H1 (cell line): Measurements from ENCODE around the gene ITGA11. TPM values are rescaled to one million over a fixed set of nuclear protein-coding genes. Genes with fewer than 3 reads are reported as not detected.
A peak's percentile ranks its signal among the peaks of the same experiment; 100 is the strongest.

Experiments used
- CTCF ChIA-PET: fragments of 300-600 bp; sonication (Branson Sonifier 250); formaldehyde crosslinking; loops from one replicate; lab custom pipeline; 2021; ENCODE audit not compliant: partially characterized antibody; lab: Charles Lee
- POLR2A ChIA-PET: fragments of 300-600 bp; sonication (Branson Sonifier 250); formaldehyde crosslinking; loops from one replicate; lab custom pipeline; 2021; ENCODE audit warnings: inconsistent platforms; ENCODE audit not compliant: partially characterized antibody; lab: Charles Lee
- DNase-seq, 2 experiments: peaks; one replicate each; pipeline versions ENCODE4 v3.0.0 to v3.0.0-alpha.2; 2010 to 2022; ENCODE audit warnings: low spot score in 2 of 2, low read depth in 1 of 2, mixed read lengths in 1 of 2
- FAIRE-seq: peaks from 2 replicates; lab custom pipeline; 2011; peaks lifted over from hg19 to GRCh38; lab: Jason Lieb, UNC
- H2AFZ ChIP-seq: 2 replicates; pipeline ENCODE4 v1.8.1; 2012; ENCODE audit warnings: low read length, inconsistent platforms
- H2AK5ac ChIP-seq: 2 replicates; pipeline ENCODE4 v1.6.1; 2013; ENCODE audit warnings: low read depth, low read length
- H2BK120ac ChIP-seq: replicated peaks from 2 replicates; pipeline ENCODE3; 2013; ENCODE audit warnings: low read depth, low read length, inconsistent platforms
- H2BK12ac ChIP-seq: 2 replicates; pipeline ENCODE4 v1.6.1; 2013; ENCODE audit warnings: low read depth, low read length
- H2BK15ac ChIP-seq: 2 replicates; pipeline ENCODE4 v1.6.1; 2013; ENCODE audit warnings: low read length
- H2BK20ac ChIP-seq: 2 replicates; pipeline ENCODE4 v1.6.1; 2013; ENCODE audit warnings: low read length
- H2BK5ac ChIP-seq: 2 replicates; pipeline ENCODE4 v1.6.1; 2013; ENCODE audit warnings: low read depth, low read length
- H3K14ac ChIP-seq: 2 replicates; pipeline ENCODE4 v1.6.1; 2013; ENCODE audit warnings: inconsistent platforms; ENCODE audit not compliant: insufficient read length
- H3K18ac ChIP-seq: 2 replicates; pipeline ENCODE4 v1.6.1; 2013; ENCODE audit warnings: low read length; ENCODE audit errors: extremely low read depth
- H3K23ac ChIP-seq: 2 replicates; pipeline ENCODE4 v1.6.1; 2013; ENCODE audit warnings: inconsistent platforms; ENCODE audit not compliant: insufficient read length
- H3K23me2 ChIP-seq: 2 replicates; pipeline ENCODE4 v1.6.1; 2013; ENCODE audit warnings: low read depth, low read length
- H3K27ac ChIP-seq: 2 replicates; pipeline ENCODE4 v1.6.1; 2011; ENCODE audit warnings: low read depth, low read length, inconsistent platforms
- H3K27me3 ChIP-seq, 4 experiments: replicated peaks in 1 of 4; 1 replicate in 1 of 4; 2 replicates in 3 of 4; pipeline versions ENCODE4 v1.6.1 to v1.8.1; 2011 to 2013; ENCODE audit warnings: low read length in 3 of 4, mild to moderate bottlenecking in 3 of 4, inconsistent platforms in 2 of 4, mixed read lengths in 2 of 4, moderate library complexity in 1 of 4; ENCODE audit not compliant: control insufficient read depth in 3 of 4, insufficient read depth in 3 of 4; ENCODE audit errors: extremely low read depth in 1 of 4
- H3K36me3 ChIP-seq, 4 experiments: 2 replicates each; pipeline versions ENCODE4 v1.6.1 to v1.8.1; 2011 to 2013; ENCODE audit warnings: mild to moderate bottlenecking in 4 of 4, low read length in 3 of 4, moderate library complexity in 2 of 4, control low read depth in 1 of 4, inconsistent platforms in 1 of 4; ENCODE audit not compliant: insufficient read depth in 4 of 4, control insufficient read depth in 2 of 4
- H3K4ac ChIP-seq: replicated peaks from 2 replicates; pipeline ENCODE3; 2013; ENCODE audit warnings: low read length, low read depth, mixed read lengths, inconsistent platforms; ENCODE audit not compliant: insufficient read length
- H3K4me1 ChIP-seq, 4 experiments: replicated peaks in 1 of 4; 1 replicate in 1 of 4; 2 replicates in 3 of 4; pipeline versions ENCODE4 v1.6.1 to v1.8.1; 2011 to 2013; ENCODE audit warnings: low read length in 3 of 4, inconsistent platforms in 2 of 4, mixed read lengths in 1 of 4; ENCODE audit not compliant: insufficient read depth in 4 of 4, control insufficient read depth in 3 of 4
- H3K4me2 ChIP-seq, 2 experiments: 2 replicates each; pipeline versions ENCODE4 v1.6.1 to v1.8.1; 2011 to 2013; ENCODE audit warnings: low read depth in 2 of 2, low read length in 2 of 2, control low read depth in 1 of 2, inconsistent platforms in 1 of 2, mild to moderate bottlenecking in 1 of 2; ENCODE audit not compliant: insufficient read depth in 1 of 2
- H3K4me3 ChIP-seq, 4 experiments: fragments of 200-600, 300-600 bp in 1 of 4; sonication (generic), shearing (Covaris generic), sonication (Bioruptor Twin) in 1 of 4; 2 replicates each; pipeline versions ENCODE4 v1.5.1 to v1.8.1; 2011 to 2016; ENCODE audit warnings: low read length in 4 of 4, low read depth in 3 of 4, control low read depth in 2 of 4, inconsistent platforms in 2 of 4, mild to moderate bottlenecking in 2 of 4, mixed read lengths in 1 of 4, moderate library complexity in 1 of 4; ENCODE audit not compliant: insufficient read depth in 2 of 4; ENCODE audit errors: extremely low read depth in 1 of 4
- H3K56ac ChIP-seq: replicated peaks from 2 replicates; pipeline ENCODE3; 2013; ENCODE audit warnings: low read depth, mild to moderate bottlenecking, mixed read lengths, low read length, inconsistent platforms; ENCODE audit not compliant: insufficient read length
- H3K79me1 ChIP-seq: 2 replicates; pipeline ENCODE4 v1.6.1; 2013; ENCODE audit warnings: low read depth, low read length, control low read depth
- H3K79me2 ChIP-seq, 2 experiments: 2 replicates each; pipeline versions ENCODE4 v1.6.1 to v1.8.1; 2012 to 2013; ENCODE audit warnings: low read length in 2 of 2, mild to moderate bottlenecking in 2 of 2, inconsistent platforms in 1 of 2; ENCODE audit not compliant: insufficient read depth in 2 of 2, control insufficient read depth in 1 of 2
- H3K9ac ChIP-seq, 4 experiments: replicated peaks in 1 of 4; 1 replicate in 1 of 4; 2 replicates in 3 of 4; pipeline versions ENCODE4 v1.6.1 to v1.8.1; 2011 to 2013; ENCODE audit warnings: low read depth in 3 of 4, low read length in 3 of 4, control low read depth in 2 of 4, mild to moderate bottlenecking in 2 of 4, moderate library complexity in 2 of 4, inconsistent platforms in 1 of 4; ENCODE audit errors: extremely low read depth in 1 of 4
- H3K9me3 ChIP-seq, 2 experiments: 2 replicates each; pipeline versions ENCODE4 v1.6.1 to v1.8.1; 2012 to 2013; ENCODE audit warnings: mild to moderate bottlenecking in 2 of 2, moderate library complexity in 2 of 2, control low read depth in 1 of 2, inconsistent platforms in 1 of 2, low read depth in 1 of 2, low read length in 1 of 2, mixed read lengths in 1 of 2; ENCODE audit not compliant: insufficient read depth in 2 of 2
- H4K20me1 ChIP-seq, 2 experiments: replicated peaks in 1 of 2; 2 replicates each; pipeline versions ENCODE3 to v1.8.1; 2011 to 2013; ENCODE audit warnings: inconsistent platforms in 2 of 2, low read length in 2 of 2, mild to moderate bottlenecking in 1 of 2; ENCODE audit not compliant: insufficient read depth in 2 of 2, control insufficient read depth in 1 of 2
- H4K5ac ChIP-seq: 2 replicates; pipeline ENCODE4 v1.6.1; 2013; ENCODE audit warnings: low read length, low read depth, mixed read lengths, inconsistent platforms; ENCODE audit not compliant: insufficient read length
- H4K8ac ChIP-seq: 2 replicates; pipeline ENCODE4 v1.8.0; 2013; ENCODE audit warnings: mild to moderate bottlenecking, moderate library complexity, low read length, inconsistent platforms; ENCODE audit not compliant: insufficient read depth; ENCODE audit errors: extremely low read depth
- H4K91ac ChIP-seq: replicated peaks from 2 replicates; pipeline ENCODE3; 2013; ENCODE audit warnings: low read length, mixed read lengths, inconsistent platforms; ENCODE audit not compliant: insufficient read length
- CTBP2 ChIP-seq: IDR thresholded peaks from 2 replicates; pipeline ENCODE4 v1.7.0; 2011; ENCODE audit warnings: borderline replicate concordance, mild to moderate bottlenecking, moderate library complexity, mixed read lengths, low read length; ENCODE audit not compliant: insufficient read depth, insufficient read length
- PHF8 ChIP-seq: fragments of 200-600 bp; sonication (generic); conservative IDR thresholded peaks from 2 replicates; pipeline ENCODE4 v1.7.1; 2012; ENCODE audit warnings: low read depth, mild to moderate bottlenecking, inconsistent platforms, low read length, moderate library complexity
- SAP30 ChIP-seq: fragments of 300-600 bp; sonication (generic); IDR thresholded peaks from 2 replicates; pipeline ENCODE4 v1.7.1; 2012; ENCODE audit warnings: low read length, moderate library complexity, mild to moderate bottlenecking, inconsistent platforms; ENCODE audit not compliant: insufficient read depth, insufficient replicate concordance
- SIRT6 ChIP-seq: IDR thresholded peaks from one replicate; pipeline ENCODE4 v1.7.1; 2012; ENCODE audit warnings: low read length, inconsistent platforms
- SP2 ChIP-seq: IDR thresholded peaks from 2 replicates; pipeline ENCODE4 v1.6.1; 2012; ENCODE audit warnings: mild to moderate bottlenecking, low read length, inconsistent platforms
- SP4 ChIP-seq: IDR thresholded peaks from 2 replicates; pipeline ENCODE4 v1.6.1; 2012; ENCODE audit warnings: low read length, inconsistent platforms
- ZNF274 ChIP-seq: IDR thresholded peaks from 2 replicates; pipeline ENCODE4 v1.7.0; 2012; ENCODE audit warnings: low read length, borderline replicate concordance; ENCODE audit errors: extremely low read depth
- WGBS, 2 experiments: shearing (Covaris generic) in 1 of 2; methylation state at CpG; one replicate each; pipeline versions ENCODE4 v1.1.6 to v1.1.7; 2013 to 2015; ENCODE audit warnings: low lambda C conversion rate in 2 of 2, mixed read lengths in 2 of 2, inconsistent platforms in 1 of 2, low coverage in 1 of 2, missing lambda C conversion rate in 1 of 2; ENCODE audit not compliant: insufficient replicate concordance in 2 of 2, insufficient coverage in 1 of 2, insufficient read length in 1 of 2; ENCODE audit errors: extremely low coverage in 1 of 2, missing lambda C conversion rate in 1 of 2; 5-methylcytosine and 5-hydroxymethylcytosine counted together
- polyA plus RNA-seq, 7 experiments: library from polyadenylated mRNA; depleted of rRNA in 3 of 7; stranded (reverse) in 5 of 7; unstranded in 2 of 7; fragments of >200 nt in 5 of 7; fragments of 200-250 nt in 2 of 7; gene quantifications; 1 replicate in 5 of 7; 2 replicates in 1 of 7; 4 replicates in 1 of 7; pipeline versions ENCODE4 v1.2.1 to v1.2.3, GENCODE V29; 2011 to 2013; ENCODE audit warnings: missing spikeins in 2 of 7, mixed read lengths in 2 of 7
- total RNA-seq: library from RNA; stranded (reverse); fragmentation: NEBNext Ultra II Directional; extraction: Animal tissue kit (Norgen Biotek cat#: 25700); gene quantifications from 2 replicates; pipeline ENCODE4 v1.2.1, GENCODE V29; 2021

The ITGA11 gene
- total and polyA plus RNA-seq, 2 of the 8 experiments (the other 6 are each of a cell fraction or from before 2014, with no cell fraction given), result 0.05 to 0.06 TPM

GRCh38 chr15:68313501-68314410 is 118.2 kb downstream of the ITGA11 start:
- Histone ChIP-seq H3K14ac (no peak overlapping the region), H2BK15ac (peak overlapping the region; percentile 99), H4K8ac (peak overlapping the region; percentile 22), H2BK12ac (peak overlapping the region; percentile 7; the same call in 1 of the 2 replicates), H3K56ac (no peak overlapping the region), H3K4me1 (peaks cover 0 to 25% (median 16%) of the 10 kb centered on the region in 4 experiments; a peak in 6 of 7 replicates), H2AFZ (no peak overlapping the region), H3K27me3 (no peaks in the 10 kb centered on the region), H3K79me1 (no peaks in the 10 kb centered on the region), H3K9me3 (no peaks in the 10 kb centered on the region), H3K27ac (no peak overlapping the region), H3K4ac (no peak overlapping the region), H3K36me3 (no peaks in the 10 kb centered on the region), H3K23ac (no peak overlapping the region), H3K23me2 (0 out of 2 replicates have a peak, but pooled peaks cover 2% of the 10 kb centered on the region), H2BK120ac (no peak overlapping the region), H4K20me1 (no peaks in the 10 kb centered on the region), H3K4me2 (no peak overlapping the region), H2AK5ac (no peak overlapping the region)
- CTCF ChIA-PET, result interaction anchor here (0.9 to 4.3 kb wide), 9 partner anchors 9 to 225 kb away, joined by 3 to 16 read pairs (median 3); no protein-coding TSS in a partner anchor
- no peak for FAIRE-seq
- TF ChIP-seq ZNF274 (no peak), SAP30 (no peak), SP4 (no peak), PHF8 (no peak), SP2 (no peak), CTBP2 (no peak), SIRT6 (no peak)
- TF ChIP-seq, all 59 proteins: peak for 0
- no peaks in the 10 kb centered on the region for H3K79me2 ChIP-seq
- peak overlapping the region; percentile 58 for H4K91ac ChIP-seq
- 86% methylated on average over 18 of the region's 18 CpGs; no CpG with 5 or more reads in 1 of the 2 experiments for whole genome bisulfite sequencing, 2 experiments
- H3K4me3 ChIP-seq, result no peak overlapping the region
- peak in 1 of 2 experiments; percentile 48 for DNase-seq
- no peak overlapping the region for H4K5ac ChIP-seq
- no peak overlapping the region for H3K9ac ChIP-seq
- H2BK5ac ChIP-seq, result no peak overlapping the region
- no peak overlapping the region for H2BK20ac ChIP-seq
- no peak overlapping the region; the same call in 1 of the 2 replicates for H3K18ac ChIP-seq
- POLR2A ChIA-PET, result interaction anchor here (0.9 kb wide), 1 partner anchor 16 kb away, joined by 3 read pairs; no protein-coding TSS in a partner anchor
